Lung (tissue), 12 donors: Measurements from ENCODE around the gene ANGPTL2. TPM values are rescaled to one million over a fixed set of nuclear protein-coding genes. Genes with fewer than 3 reads are reported as not detected.

Experiments
- ATAC-seq: fragments of 200-7000 bp; cut with Tn5 transposase; one replicate; pipeline ENCODE4 v1.9.1; 2020; ENCODE audit warnings: moderate number of reproducible peaks; ENCODE audit not compliant: insufficient read depth, low FRiP score
- DNase-seq, 3 donors: peaks; one replicate each; pipeline ENCODE4 v3.0.0-alpha.2; 2013 to 2017
- H3K27ac ChIP-seq, 2 donors: one replicate each; pipeline ENCODE4 v1.5.1; 2013; ENCODE audit warnings: mild to moderate bottlenecking in 2 of 2, moderate library complexity in 2 of 2, control low read depth in 1 of 2, inconsistent platforms in 1 of 2, low read depth in 1 of 2, low read length in 1 of 2
- H3K27me3 ChIP-seq, 3 donors: one replicate each; pipeline ENCODE4 v1.5.1; 2013; ENCODE audit warnings: low read length in 2 of 3; ENCODE audit not compliant: control insufficient read depth in 3 of 3, insufficient read depth in 3 of 3
- H3K36me3 ChIP-seq, 4 donors: one replicate each; pipeline ENCODE4 v1.5.1; 2013; ENCODE audit warnings: low read length in 4 of 4, mild to moderate bottlenecking in 1 of 4, moderate library complexity in 1 of 4; ENCODE audit not compliant: control insufficient read depth in 4 of 4, insufficient read depth in 4 of 4
- H3K4me1 ChIP-seq, 5 donors: one replicate each; pipeline ENCODE4 v1.5.1; 2013; ENCODE audit warnings: low read length in 5 of 5, mild to moderate bottlenecking in 2 of 5, moderate library complexity in 1 of 5; ENCODE audit not compliant: control insufficient read depth in 5 of 5, insufficient read depth in 5 of 5
- H3K4me3 ChIP-seq: one replicate; pipeline ENCODE4 v1.5.1; 2013; ENCODE audit warnings: mild to moderate bottlenecking, control low read depth, moderate library complexity
- H3K9ac ChIP-seq, 2 donors: one replicate each; pipeline ENCODE4 v1.5.1; 2013; ENCODE audit warnings: low read length in 2 of 2, control low read depth in 1 of 2; ENCODE audit not compliant: insufficient read depth in 1 of 2
- H3K9me3 ChIP-seq, 4 donors: one replicate each; pipeline ENCODE4 v1.5.1; 2013; ENCODE audit warnings: low read length in 3 of 4, mild to moderate bottlenecking in 1 of 4, moderate library complexity in 1 of 4; ENCODE audit not compliant: control insufficient read depth in 4 of 4, insufficient read depth in 3 of 4
- WGBS, 2 donors: extraction: QIAGEN DNeasy Blood & Tissue Kit; methylation state at CpG; one replicate each; pipeline ENCODE4 v1.1.7; 2013; 5-methylcytosine and 5-hydroxymethylcytosine counted together
- polyA plus RNA-seq, 2 donors: library from polyadenylated mRNA; stranded (reverse); fragments of 200-250 nt; gene quantifications; one replicate each; pipeline ENCODE4 v1.2.1, GENCODE V29; 2013
- total RNA-seq, 2 donors: library from RNA; depleted of rRNA in 1 of 2; stranded (reverse); fragments of >200 nt in 1 of 2; gene quantifications; one replicate each; pipeline ENCODE4 v1.2.1, GENCODE V29; 2014 to 2021
- TF ChIP-seq, protein P1 (sequence below): IDR thresholded peaks from 2 replicates; pipeline ENCODE4 v1.5.1; 2012; ENCODE audit warnings: mild to moderate bottlenecking; ENCODE audit errors: control extremely low read depth, extremely low read depth
- donor health status: control.
- donor health status: control.
- donor health status: Bipolar disorder and iron deficiency.
- donor health status: healthy.
- donor health status: DM: yes; HTN: yes; CAD: no.

Gene ANGPTL2
- total and polyA plus RNA-seq, 4 donors = 7.5 to 18.8 (median 11.0) TPM

DNA sequence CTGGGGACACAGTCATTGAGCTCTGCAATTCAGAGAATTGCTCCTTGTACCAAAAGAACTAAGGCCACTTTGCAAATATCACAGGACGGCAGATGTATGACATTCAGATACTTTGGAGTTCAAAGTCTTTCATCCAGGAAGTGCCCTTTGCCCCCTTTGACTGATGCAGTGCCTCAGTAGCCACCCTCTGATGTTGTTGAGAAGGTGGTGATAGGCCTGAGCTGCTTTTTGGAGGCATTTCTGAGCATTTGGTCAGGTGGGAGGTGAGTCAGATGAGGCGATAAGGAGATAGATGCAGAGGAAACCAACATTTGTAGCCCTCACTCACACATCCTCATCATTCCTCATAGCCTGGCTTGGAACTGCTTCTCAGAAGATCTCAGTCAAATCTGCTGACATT lies 63.4 kb downstream of the ANGPTL2 start:
- peaks cover 5 to 17% (median 9%) of the 10 kb centered on the region in 5 donors for H3K4me1 ChIP-seq
- no peak overlapping the region for H3K4me3 ChIP-seq
- no peak overlapping the region for H3K27ac ChIP-seq
- no peaks in the 10 kb centered on the region for H3K9me3 ChIP-seq
- ATAC-seq (no peak), DNase-seq (no peak)
- TF ChIP-seq, protein P1, sequence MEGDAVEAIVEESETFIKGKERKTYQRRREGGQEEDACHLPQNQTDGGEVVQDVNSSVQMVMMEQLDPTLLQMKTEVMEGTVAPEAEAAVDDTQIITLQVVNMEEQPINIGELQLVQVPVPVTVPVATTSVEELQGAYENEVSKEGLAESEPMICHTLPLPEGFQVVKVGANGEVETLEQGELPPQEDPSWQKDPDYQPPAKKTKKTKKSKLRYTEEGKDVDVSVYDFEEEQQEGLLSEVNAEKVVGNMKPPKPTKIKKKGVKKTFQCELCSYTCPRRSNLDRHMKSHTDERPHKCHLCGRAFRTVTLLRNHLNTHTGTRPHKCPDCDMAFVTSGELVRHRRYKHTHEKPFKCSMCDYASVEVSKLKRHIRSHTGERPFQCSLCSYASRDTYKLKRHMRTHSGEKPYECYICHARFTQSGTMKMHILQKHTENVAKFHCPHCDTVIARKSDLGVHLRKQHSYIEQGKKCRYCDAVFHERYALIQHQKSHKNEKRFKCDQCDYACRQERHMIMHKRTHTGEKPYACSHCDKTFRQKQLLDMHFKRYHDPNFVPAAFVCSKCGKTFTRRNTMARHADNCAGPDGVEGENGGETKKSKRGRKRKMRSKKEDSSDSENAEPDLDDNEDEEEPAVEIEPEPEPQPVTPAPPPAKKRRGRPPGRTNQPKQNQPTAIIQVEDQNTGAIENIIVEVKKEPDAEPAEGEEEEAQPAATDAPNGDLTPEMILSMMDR = no peak
- H3K36me3 ChIP-seq = no peaks in the 10 kb centered on the region
- H3K27me3 ChIP-seq = no peaks in the 10 kb centered on the region
- WGBS, 2 donors = 84 to 95% methylated on average over 2 of the region's 2 CpGs
- H3K9ac ChIP-seq = no peak overlapping the region

DNA sequence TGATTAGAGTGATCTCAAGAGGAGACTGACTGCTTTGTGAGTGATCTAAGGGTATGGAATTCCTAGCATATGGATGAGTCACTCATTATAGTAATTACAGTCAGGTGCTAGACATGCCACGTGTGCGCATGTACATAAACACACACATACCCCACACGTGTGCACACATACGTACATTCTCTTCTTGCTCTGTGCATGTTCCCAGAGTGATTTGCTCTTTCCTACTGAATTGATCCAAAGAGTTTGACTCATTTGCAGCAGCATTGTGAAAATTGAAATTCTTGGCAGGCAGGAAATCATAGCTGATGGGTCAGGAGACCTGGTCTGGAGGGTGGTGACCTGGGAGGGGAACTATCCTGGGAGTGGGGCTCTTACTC lies 63.8 kb downstream of the ANGPTL2 start:
- Histone ChIP-seq H3K4me3 (no peak overlapping the region), H3K27ac (no peak overlapping the region), H3K27me3 (no peaks in the 10 kb centered on the region), H3K36me3 (no peaks in the 10 kb centered on the region), H3K9ac (no peak overlapping the region), H3K4me1 (peaks cover 8 to 17% (median 13%) of the 10 kb centered on the region in 5 donors), H3K9me3 (no peaks in the 10 kb centered on the region)
- TF ChIP-seq, protein P1 = no peak
- no peak for DNase-seq
- no peak for ATAC-seq
- WGBS, 2 donors = 91 to 95% methylated on average over 4 of the region's 4 CpGs

DNA sequence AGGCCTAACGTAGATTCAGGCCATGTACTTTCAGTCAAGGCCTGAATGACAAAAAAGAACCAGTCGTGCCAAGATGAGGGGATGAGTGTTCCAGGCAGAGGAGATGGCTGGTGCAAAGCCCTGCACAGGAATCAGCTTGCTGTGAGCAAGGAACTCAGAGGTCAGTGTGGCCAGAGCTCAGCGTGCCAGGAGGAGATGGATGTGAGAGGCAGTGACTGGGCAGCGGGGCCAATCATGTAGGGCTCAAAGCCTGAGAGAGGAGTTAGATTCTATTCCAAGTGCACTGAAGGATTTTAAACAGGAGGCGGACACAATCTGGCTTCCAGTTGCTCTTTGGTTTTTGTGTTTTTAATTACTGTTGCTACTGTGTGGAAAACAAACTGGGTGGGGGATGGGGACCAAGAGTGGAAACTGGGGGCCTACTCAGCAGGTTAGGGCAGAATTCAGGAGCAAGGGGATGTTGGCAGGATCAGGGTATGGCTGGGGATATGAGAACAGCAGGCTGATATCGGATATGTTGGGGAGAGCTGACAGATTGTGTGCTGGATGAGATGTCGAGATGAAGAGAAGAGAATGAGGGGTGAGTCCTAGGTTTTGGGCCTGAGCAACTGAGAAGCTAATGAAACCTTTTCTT lies 64.3 kb downstream of the ANGPTL2 start:
- ATAC-seq = no peak
- no peaks in the 10 kb centered on the region for H3K27me3 ChIP-seq
- WGBS, 2 donors = 80 to 86% methylated on average over 7 of the region's 7 CpGs

More for the DNA sequence above, 64.3 kb downstream of the ANGPTL2 start:
- Histone ChIP-seq H3K9me3 (no peaks in the 10 kb centered on the region), H3K4me1 (peaks cover 8 to 19% (median 15%) of the 10 kb centered on the region in 5 donors), H3K36me3 (no peaks in the 10 kb centered on the region), H3K4me3 (no peak overlapping the region), H3K9ac (peak overlapping the region in 1 of 2 donors; percentile 6), H3K27ac (peak overlapping the region in 1 of 2 donors; percentile 46)
- DNase-seq = no peak
- TF ChIP-seq, protein P1 = no peak
